Immature natural killer cell (primary cell): Measurements from ENCODE around the gene DNAH8. TPM values are rescaled to one million over a fixed set of nuclear protein-coding genes. Genes with fewer than 3 reads are reported as not detected.
A peak's percentile ranks its signal among the peaks of the same experiment; 100 is the strongest.

Experiments used
- DNase-seq, 3 donors: peaks; one replicate each; pipeline ENCODE4 v3.0.0; 2022; ENCODE audit warnings: mixed read lengths in 1 of 3
- H3K27ac Mint-ChIP-seq, 6 donors: one replicate each; pipeline ENCODE4 v1.8.0; 2020; ENCODE audit warnings: mixed read lengths in 6 of 6, mild to moderate bottlenecking in 5 of 6, inconsistent platforms in 4 of 6, moderate library complexity in 3 of 6
- H3K27me3 Mint-ChIP-seq, 3 donors: one replicate each; pipeline ENCODE4 v1.8.0; 2020 to 2021; ENCODE audit warnings: low read depth in 3 of 3, mild to moderate bottlenecking in 3 of 3, mixed read lengths in 3 of 3, moderate library complexity in 3 of 3, inconsistent platforms in 1 of 3
- H3K36me3 Mint-ChIP-seq, 3 donors: one replicate each; pipeline ENCODE4 v1.8.0; 2020; ENCODE audit warnings: mixed read lengths in 3 of 3, inconsistent platforms in 2 of 3, mild to moderate bottlenecking in 2 of 3
- H3K4me1 Mint-ChIP-seq, 2 donors: one replicate each; pipeline ENCODE4 v1.8.0; 2020; ENCODE audit warnings: inconsistent platforms in 2 of 2, mild to moderate bottlenecking in 2 of 2, mixed read lengths in 2 of 2, moderate library complexity in 1 of 2
- H3K4me3 Mint-ChIP-seq, 5 donors: one replicate each; pipeline ENCODE4 v1.8.0; 2020; ENCODE audit warnings: mild to moderate bottlenecking in 5 of 5, mixed read lengths in 5 of 5, inconsistent platforms in 3 of 5, moderate library complexity in 3 of 5
- H3K9me3 Mint-ChIP-seq, 6 donors: one replicate each; pipeline ENCODE4 v1.8.0; 2020; ENCODE audit warnings: mild to moderate bottlenecking in 6 of 6, mixed read lengths in 6 of 6, inconsistent platforms in 4 of 6, moderate library complexity in 3 of 6
- polyA plus RNA-seq, 3 donors: library from polyadenylated mRNA; unstranded; fragments of 300-500 nt; fragmentation: Illumina TruSeq; gene quantifications; one replicate each; pipeline ENCODE4 v1.2.3, GENCODE V29; 2021

Gene DNAH8
- polyA plus RNA-seq, 3 donors from 2014 or later, result not detected

- Mint-ChIP-seq H3K4me1 (no peaks in the 10 kb centered on the region), H3K27me3 (peaks cover 3 to 9% (median 6%) of the 10 kb centered on the region in 3 donors), H3K4me3 (no peak overlapping the region), H3K27ac (no peak overlapping the region), H3K36me3 (no peaks in the 10 kb centered on the region), H3K9me3 (no peaks in the 10 kb centered on the region)
- no peak for DNase-seq
These were observed 269.6 kb downstream of the DNAH8 start for GRCh38 chr6:38984723-38985122.

GRCh38 chr6:38985839-38986238 is 270.7 kb downstream of the DNAH8 start:
- DNase-seq, result no peak
- H3K4me1 Mint-ChIP-seq, result no peaks in the 10 kb centered on the region
- H3K27me3 Mint-ChIP-seq, result peaks cover 1 to 6% (median 6%) of the 10 kb centered on the region in 3 donors
- no peaks in the 10 kb centered on the region for H3K9me3 Mint-ChIP-seq
- H3K4me3 Mint-ChIP-seq, result no peak overlapping the region
- no peaks in the 10 kb centered on the region for H3K36me3 Mint-ChIP-seq
- H3K27ac Mint-ChIP-seq, result no peak overlapping the region

GRCh38 chr6:38987503-38987902 is 272.4 kb downstream of the DNAH8 start:
- DNase-seq, result no peak
- Mint-ChIP-seq H3K9me3 (no peaks in the 10 kb centered on the region), H3K4me3 (no peak overlapping the region), H3K4me1 (no peaks in the 10 kb centered on the region), H3K27ac (no peak overlapping the region), H3K36me3 (no peaks in the 10 kb centered on the region), H3K27me3 (peaks cover 1 to 9% (median 6%) of the 10 kb centered on the region in 3 donors)

GRCh38 chr6:38988736-38989449 is 273.8 kb downstream of the DNAH8 start:
- Mint-ChIP-seq H3K36me3 (no peaks in the 10 kb centered on the region), H3K9me3 (no peaks in the 10 kb centered on the region), H3K4me1 (no peaks in the 10 kb centered on the region), H3K27me3 (peaks cover 1 to 6% (median 5%) of the 10 kb centered on the region in 3 donors), H3K4me3 (no peak overlapping the region), H3K27ac (no peak overlapping the region)
- DNase-seq, result no peak

GRCh38 chr6:38990475-38990874 is 275.4 kb downstream of the DNAH8 start:
- Mint-ChIP-seq H3K36me3 (no peaks in the 10 kb centered on the region), H3K4me3 (no peak overlapping the region), H3K9me3 (no peaks in the 10 kb centered on the region)

GRCh38 chr6:38996676-38997075 is 281.6 kb downstream of the DNAH8 start:
- Mint-ChIP-seq H3K4me1 (no peaks in the 10 kb centered on the region), H3K4me3 (no peak overlapping the region), H3K27me3 (peaks cover 8 to 17% (median 11%) of the 10 kb centered on the region in 3 donors)

More at GRCh38 chr6:38990475-38990874, 275.4 kb downstream of the DNAH8 start:
- Mint-ChIP-seq H3K27ac (no peak overlapping the region), H3K4me1 (no peaks in the 10 kb centered on the region), H3K27me3 (peaks cover 2 to 3% (median 3%) of the 10 kb centered on the region in 3 donors)
- no peak for DNase-seq

GRCh38 chr6:38997128-38997761 is 282.1 kb downstream of the DNAH8 start:
- peak in 2 of 3 donors; percentile 3 to 24 for DNase-seq
- no peak overlapping the region for H3K4me3 Mint-ChIP-seq
- H3K27ac Mint-ChIP-seq, result no peak overlapping the region

More at GRCh38 chr6:38996676-38997075, 281.6 kb downstream of the DNAH8 start:
- no peak overlapping the region for H3K27ac Mint-ChIP-seq
- DNase-seq, result no peak
- no peaks in the 10 kb centered on the region for H3K9me3 Mint-ChIP-seq
- no peaks in the 10 kb centered on the region for H3K36me3 Mint-ChIP-seq

GRCh38 chr6:39003072-39003471 is 288.0 kb downstream of the DNAH8 start:
- Mint-ChIP-seq H3K36me3 (no peaks in the 10 kb centered on the region), H3K27me3 (peaks cover 7 to 24% (median 10%) of the 10 kb centered on the region in 3 donors), H3K4me3 (no peak overlapping the region), H3K27ac (no peak overlapping the region), H3K4me1 (no peaks in the 10 kb centered on the region), H3K9me3 (no peaks in the 10 kb centered on the region)
- no peak for DNase-seq

More at GRCh38 chr6:38997128-38997761, 282.1 kb downstream of the DNAH8 start:
- no peaks in the 10 kb centered on the region for H3K36me3 Mint-ChIP-seq
- H3K4me1 Mint-ChIP-seq, result no peaks in the 10 kb centered on the region
- peaks cover 10 to 19% (median 12%) of the 10 kb centered on the region in 3 donors for H3K27me3 Mint-ChIP-seq
- no peaks in the 10 kb centered on the region for H3K9me3 Mint-ChIP-seq

GRCh38 chr6:39003492-39003891 is 288.4 kb downstream of the DNAH8 start:
- no peak overlapping the region for H3K4me3 Mint-ChIP-seq
- H3K27me3 Mint-ChIP-seq, result peaks cover 7 to 25% (median 10%) of the 10 kb centered on the region in 3 donors
- H3K27ac Mint-ChIP-seq, result no peak overlapping the region
- DNase-seq, result no peak
- no peaks in the 10 kb centered on the region for H3K9me3 Mint-ChIP-seq
- H3K36me3 Mint-ChIP-seq, result no peaks in the 10 kb centered on the region
- no peaks in the 10 kb centered on the region for H3K4me1 Mint-ChIP-seq

- no peaks in the 10 kb centered on the region for H3K9me3 Mint-ChIP-seq
- DNase-seq, result no peak
- H3K27me3 Mint-ChIP-seq, result peaks cover 7 to 27% (median 9%) of the 10 kb centered on the region in 3 donors
- no peaks in the 10 kb centered on the region for H3K4me1 Mint-ChIP-seq
- H3K27ac Mint-ChIP-seq, result no peak overlapping the region
- no peak overlapping the region for H3K4me3 Mint-ChIP-seq
- no peaks in the 10 kb centered on the region for H3K36me3 Mint-ChIP-seq
These were observed 289.7 kb downstream of the DNAH8 start for GRCh38 chr6:39004801-39005200.

GRCh38 chr6:39005774-39006173 is 290.7 kb downstream of the DNAH8 start:
- no peak for DNase-seq
- Mint-ChIP-seq H3K4me3 (no peak overlapping the region), H3K9me3 (no peaks in the 10 kb centered on the region), H3K36me3 (no peaks in the 10 kb centered on the region), H3K27me3 (peaks cover 6 to 24% (median 9%) of the 10 kb centered on the region in 3 donors), H3K4me1 (no peaks in the 10 kb centered on the region), H3K27ac (no peak overlapping the region)

- H3K36me3 Mint-ChIP-seq, result no peaks in the 10 kb centered on the region
- no peak for DNase-seq
- H3K27ac Mint-ChIP-seq, result no peak overlapping the region
- H3K27me3 Mint-ChIP-seq, result peaks cover 3 to 22% (median 7%) of the 10 kb centered on the region in 3 donors
- no peak overlapping the region for H3K4me3 Mint-ChIP-seq
- H3K9me3 Mint-ChIP-seq, result no peaks in the 10 kb centered on the region
- no peaks in the 10 kb centered on the region for H3K4me1 Mint-ChIP-seq
These were observed 292.5 kb downstream of the DNAH8 start for GRCh38 chr6:39007575-39007974.

GRCh38 chr6:39008737-39009136 is 293.6 kb downstream of the DNAH8 start:
- DNase-seq, result no peak
- Mint-ChIP-seq H3K9me3 (no peaks in the 10 kb centered on the region), H3K36me3 (no peaks in the 10 kb centered on the region), H3K27ac (no peak overlapping the region), H3K4me3 (no peak overlapping the region), H3K27me3 (peaks cover 3 to 23% (median 10%) of the 10 kb centered on the region in 3 donors), H3K4me1 (no peaks in the 10 kb centered on the region)

GRCh38 chr6:39009476-39009875 is 294.4 kb downstream of the DNAH8 start:
- no peaks in the 10 kb centered on the region for H3K36me3 Mint-ChIP-seq
- DNase-seq, result no peak
- H3K9me3 Mint-ChIP-seq, result no peaks in the 10 kb centered on the region
- no peak overlapping the region for H3K27ac Mint-ChIP-seq
- H3K4me1 Mint-ChIP-seq, result no peaks in the 10 kb centered on the region
- no peak overlapping the region for H3K4me3 Mint-ChIP-seq
- peaks cover 3 to 22% (median 10%) of the 10 kb centered on the region in 3 donors for H3K27me3 Mint-ChIP-seq
